K562 (cell line): ENCODE measurements around the gene UNC93B1. TPM values are rescaled to one million over a fixed set of nuclear protein-coding genes. Genes with fewer than 3 reads are reported as not detected.

Experiments used
- ATAC-seq: fragments of 200-7000 bp; cut with Tn5 transposase; 3 replicates; pipeline ENCODE4 v1.9.1; 2020; ENCODE audit warnings: moderate library complexity
- BruUV-seq: library from RNA; stranded (reverse); fragments of 400-500 nt; replicated peaks from 2 replicates; lab custom pipeline; 2021; lab: Mats Ljungman, UMichigan
- CTCF ChIA-PET: fragments of 300-600 bp; formaldehyde crosslinking; extraction: SDS; loops from one replicate; lab custom pipeline; 2021; ENCODE audit warnings: low intra/inter-chr PET ratio; lab: Yijun Ruan, JAX
- POLR2A ChIA-PET: fragments of 300-600, 350-650 bp; sonication (Branson Sonifier 250); formaldehyde crosslinking; extraction: SDS; loops from one replicate; lab custom pipeline; 2021; ENCODE audit warnings: antibody characterized with exemption, inconsistent platforms; lab: Yijun Ruan, JAX
- DNase-seq, 4 experiments: peaks; one replicate each; pipeline versions ENCODE4 v3.0.0 to v3.0.0-alpha.2; 2011 to 2018; ENCODE audit warnings: low spot score in 3 of 4, mixed read lengths in 3 of 4; ENCODE audit errors: extremely low read depth in 1 of 4
- FAIRE-seq: peaks from 2 replicates; lab custom pipeline; 2011; peaks lifted over from hg19 to GRCh38; lab: Jason Lieb, UNC
- H2AFZ ChIP-seq: 2 replicates; pipeline ENCODE4 v1.6.0; 2011; ENCODE audit warnings: low read depth, low read length, control low read depth, inconsistent platforms
- H3K27ac ChIP-seq: fragments of 200-600 bp; 3 replicates; pipeline ENCODE4 v1.8.0; 2011; ENCODE audit warnings: low read depth, mild to moderate bottlenecking, control low read depth, inconsistent platforms, low read length, moderate library complexity, mixed read lengths; ENCODE audit errors: extremely low read depth
- H3K27me3 ChIP-seq, 2 experiments: fragments of 300-600 bp in 1 of 2; 2 replicates in 1 of 2; 3 replicates in 1 of 2; pipeline versions ENCODE4 v1.6.0 to v1.8.0; 2011; ENCODE audit warnings: inconsistent platforms in 2 of 2, low read length in 2 of 2, mild to moderate bottlenecking in 1 of 2, mixed read lengths in 1 of 2, moderate library complexity in 1 of 2; ENCODE audit not compliant: control insufficient read depth in 2 of 2, insufficient read depth in 2 of 2
- H3K36me3 ChIP-seq: fragments of 300-600 bp; 3 replicates; pipeline ENCODE4 v1.8.0; 2011; ENCODE audit warnings: mild to moderate bottlenecking, low read length, inconsistent platforms; ENCODE audit not compliant: control insufficient read depth, insufficient read depth
- H3K4me1 ChIP-seq, 2 experiments: fragments of 200-600 bp in 1 of 2; replicated peaks in 1 of 2; 2 replicates in 1 of 2; 3 replicates in 1 of 2; pipeline versions ENCODE4 v1.5.1 to v1.8.0; 2011; ENCODE audit warnings: inconsistent platforms in 2 of 2, low read length in 2 of 2, mild to moderate bottlenecking in 1 of 2, mixed read lengths in 1 of 2, moderate library complexity in 1 of 2; ENCODE audit not compliant: control insufficient read depth in 2 of 2, insufficient read depth in 2 of 2
- H3K4me2 ChIP-seq: 2 replicates; pipeline ENCODE4 v1.6.1; 2011; ENCODE audit warnings: low read length, control low read depth, inconsistent platforms, mixed read lengths; ENCODE audit not compliant: insufficient read depth
- H3K4me3 ChIP-seq: fragments of 200-600 bp; sonication (generic), shearing (Covaris generic); 2 replicates; pipeline ENCODE4 v1.5.1; 2016; ENCODE audit warnings: control low read depth, inconsistent platforms
- H3K79me2 ChIP-seq: fragments of 200-600 bp; 3 replicates; pipeline ENCODE4 v1.8.0; 2011; ENCODE audit warnings: low read length, inconsistent platforms; ENCODE audit not compliant: control insufficient read depth, insufficient read depth
- H3K9ac ChIP-seq, 2 experiments: 2 replicates each; pipeline versions ENCODE4 v1.6.0 to v1.6.1; 2011; ENCODE audit warnings: low read depth in 2 of 2, low read length in 2 of 2, control low read depth in 1 of 2, inconsistent platforms in 1 of 2, mild to moderate bottlenecking in 1 of 2, mixed read lengths in 1 of 2; ENCODE audit not compliant: insufficient read depth in 1 of 2
- H3K9me1 ChIP-seq: one replicate; pipeline ENCODE4 v1.6.0; 2011; ENCODE audit warnings: inconsistent platforms, mild to moderate bottlenecking, low read length, moderate library complexity; ENCODE audit not compliant: control insufficient read depth, insufficient read depth
- H3K9me3 ChIP-seq: replicated peaks from 2 replicates; pipeline ENCODE4 v1.5.1; 2011; ENCODE audit warnings: low read depth, low read length, inconsistent platforms; ENCODE audit not compliant: control insufficient read depth, insufficient read depth
- H4K20me1 ChIP-seq: replicated peaks from 2 replicates; pipeline ENCODE4 v1.6.1; 2011; ENCODE audit warnings: low read length, inconsistent platforms, mixed read lengths; ENCODE audit not compliant: control insufficient read depth, insufficient read depth
- CBFA2T2 ChIP-seq: fragments of 450-650 bp; conservative IDR thresholded peaks from 2 replicates; pipeline ENCODE4 v1.6.1; 2017; ENCODE audit warnings: mild to moderate bottlenecking
- CEBPZ ChIP-seq: fragments of 150-350 bp; IDR thresholded peaks from 2 replicates; pipeline ENCODE4 v1.6.1; 2014; ENCODE audit warnings: low read depth, mild to moderate bottlenecking, low read length, borderline replicate concordance
- IFI16 ChIP-seq: fragments of 250-450 bp; sonication (Bioruptor Pico); IDR thresholded peaks from 2 replicates; pipeline ENCODE4 v2.1.2; 2022; ENCODE audit warnings: mild to moderate bottlenecking, inconsistent platforms
- KAT8 ChIP-seq: fragments of 450-650 bp; IDR thresholded peaks from 2 replicates; pipeline ENCODE4 v1.6.1; 2016; ENCODE audit warnings: low read depth, mild to moderate bottlenecking
- LCOR ChIP-seq: sonication (generic); formaldehyde crosslinking; IDR thresholded peaks from 2 replicates; pipeline ENCODE4 v1.8.0; 2022; ENCODE audit warnings: mild to moderate bottlenecking, missing genetic modification reagents
- NCOA2 ChIP-seq, 2 experiments: fragments of 450-650 bp; IDR thresholded peaks; 2 replicates each; pipeline ENCODE4 v1.6.1; 2018; ENCODE audit warnings: mild to moderate bottlenecking in 2 of 2, moderate library complexity in 1 of 2; ENCODE audit not compliant: partially characterized antibody in 2 of 2
- NR3C1 ChIP-seq: sonication (generic); formaldehyde crosslinking; IDR thresholded peaks from 2 replicates; pipeline ENCODE4 v1.8.1; 2022; ENCODE audit warnings: missing genetic modification reagents
- PCBP2 ChIP-seq: fragments of 200-400 bp; formaldehyde crosslinking; IDR thresholded peaks from 2 replicates; pipeline ENCODE4 v1.6.1; 2018; ENCODE audit warnings: low read length, low read depth, mild to moderate bottlenecking, moderate library complexity; ENCODE audit not compliant: poor library complexity, severe bottlenecking
- SETDB1 ChIP-seq: IDR thresholded peaks from one replicate; pipeline ENCODE4 v1.6.1; 2012; ENCODE audit warnings: low read length, control low read depth, inconsistent platforms
- SRSF9 ChIP-seq: fragments of 200-400 bp; formaldehyde crosslinking; IDR thresholded peaks from 2 replicates; pipeline ENCODE4 v1.6.1; 2017; ENCODE audit warnings: low read depth, low read length, borderline replicate concordance
- STAT5B ChIP-seq: fragments of 250-450 bp; sonication (Bioruptor Pico); IDR thresholded peaks from 2 replicates; pipeline ENCODE4 v1.8.0; 2021; ENCODE audit warnings: mild to moderate bottlenecking, inconsistent platforms
- TEAD2 ChIP-seq: fragments of 450-650 bp; IDR thresholded peaks from 2 replicates; pipeline ENCODE4 v1.6.1; 2016; ENCODE audit warnings: missing genetic modification characterization, control low read depth, missing compliant biosample characterization
- TGIF2 ChIP-seq: sonication (generic); formaldehyde crosslinking; IDR thresholded peaks from 2 replicates; pipeline ENCODE4 v1.8.1; 2022; ENCODE audit warnings: mild to moderate bottlenecking, missing genetic modification reagents, moderate library complexity
- USF1 ChIP-seq: sonication (generic); formaldehyde crosslinking; IDR thresholded peaks from 2 replicates; pipeline ENCODE4 v1.9.0; 2022; ENCODE audit warnings: mild to moderate bottlenecking, missing genetic modification reagents
- USF2 ChIP-seq: sonication (generic); formaldehyde crosslinking; IDR thresholded peaks from 2 replicates; pipeline ENCODE4 v1.5.0; 2020; ENCODE audit warnings: missing genetic modification reagents
- ZNF511 ChIP-seq: sonication (generic); formaldehyde crosslinking; IDR thresholded peaks from 2 replicates; pipeline ENCODE4 v1.8.0; 2022; ENCODE audit warnings: mild to moderate bottlenecking, missing genetic modification reagents
- ZNF586 ChIP-seq: fragments of 450-650 bp; formaldehyde crosslinking; conservative IDR thresholded peaks from 2 replicates; pipeline ENCODE4 v1.4.0; 2020; ENCODE audit warnings: mild to moderate bottlenecking, moderate library complexity
- ZNF785 ChIP-seq: fragments of 250-450 bp; sonication (Bioruptor Pico); IDR thresholded peaks from 2 replicates; pipeline ENCODE4 v1.4.0; 2020; ENCODE audit warnings: mild to moderate bottlenecking
- WGBS: fragments of 100-300 bp; shearing (Covaris generic); methylation state at CpG from one replicate; pipeline ENCODE4 v1.1.6; 2016; ENCODE audit warnings: low coverage, mixed read lengths; ENCODE audit not compliant: insufficient coverage; ENCODE audit errors: missing lambda C conversion rate; 5-methylcytosine and 5-hydroxymethylcytosine counted together
- in situ Hi-C: fragments of 300-500 bp; cut with MboI; formaldehyde crosslinking; loops from 4 replicates; pipeline ENCODE4 v1.15.0; 2018; ENCODE audit warnings: inconsistent platforms, mixed read lengths
- intact Hi-C: fragments of 100-400 bp; cut with micrococcal nuclease; formaldehyde crosslinking; loops from 2 replicates; pipeline ENCODE4 v1.14.2; 2022
- polyA plus RNA-seq, 8 experiments: library from polyadenylated mRNA; depleted of rRNA in 4 of 8; stranded (reverse) in 5 of 8; unstranded in 3 of 8; fragments of >200 nt; fragmentation: Nextera tagmentation in 2 of 8; fragmentation: Illumina TruSeq in 1 of 8; extraction: Ambion mirVana in 2 of 8; extraction: Trizol in 1 of 8; gene quantifications; 2 replicates each; pipeline versions ENCODE4 v1.2.1 to v1.2.3, GENCODE V29; 2011 to 2014; ENCODE audit warnings: inconsistent platforms in 1 of 8, missing spikeins in 1 of 8
- total RNA-seq, 7 experiments: library from RNA; depleted of rRNA in 6 of 7; stranded (reverse); fragments of >200 nt in 6 of 7; fragmentation: Illumina TruSeq in 2 of 7; extraction: Trizol in 2 of 7; gene quantifications; 2 replicates each; pipeline versions ENCODE4 v1.2.1 to v1.2.3, GENCODE V29; 2011 to 2021; ENCODE audit warnings: low replicate concordance in 1 of 7

UNC93B1 gene
- total and polyA plus RNA-seq, 9 of the 15 experiments (the other 6 are each of a cell fraction or from before 2014, with no cell fraction given), result 0.10 to 13.6 (median 6.5) TPM

- WGBS, result 19% methylated on average over 5 of the region's 5 CpGs
- H3K27me3 ChIP-seq, result no peaks in the 10 kb centered on the region
- peaks cover 4% of the 10 kb centered on the region; the same call in 1 of the 2 replicates for H4K20me1 ChIP-seq
- no peak overlapping the region for H3K4me2 ChIP-seq
- intact Hi-C loops (no loop called here), in situ Hi-C loops (no loop called here)
- peaks cover 6 to 49% of the 10 kb centered on the region in 2 experiments; a peak in 3 of 5 replicates for H3K4me1 ChIP-seq
- no peak for TF ChIP-seq USF1 (CRISPR knock-in tag)
- no peak for TF ChIP-seq SRSF9
- TF ChIP-seq ZNF586 (CRISPR knock-in tag), result no peak
- TF ChIP-seq ZNF511 (CRISPR knock-in tag), result no peak
- TF ChIP-seq ZNF785 (CRISPR knock-in tag), result no peak
- no peak for TF ChIP-seq TEAD2 (tag)
- TF ChIP-seq CBFA2T2, result no peak
- TF ChIP-seq STAT5B (CRISPR knock-in tag), result no peak
- TF ChIP-seq NR3C1, result no peak
- TF ChIP-seq KAT8, result no peak
- TF ChIP-seq LCOR (CRISPR knock-in tag), result no peak
- no peak for TF ChIP-seq SETDB1
- TF ChIP-seq NCOA2 (IDR thresholded peaks at IDR 0.05; ENCODE audit: partially characterized antibody in 2 of 2), result no peak
- TF ChIP-seq TGIF2 (CRISPR knock-in tag), result no peak
- no peak for TF ChIP-seq USF2 (CRISPR knock-in tag)
- TF ChIP-seq IFI16 (CRISPR knock-in tag), result no peak
- TF ChIP-seq PCBP2, result no peak
- no peak for TF ChIP-seq CEBPZ
- H3K4me3 ChIP-seq, result no peak overlapping the region
- no peak for DNase-seq
- ChIA-PET CTCF (interaction anchor here (0.6 kb wide), 1 partner anchor 1654 kb away, joined by 3 read pairs; no protein-coding TSS in a partner anchor), POLR2A (interaction anchor here (0.8 to 1.0 kb wide), 2 partner anchors 13 to 14 kb away, joined by 3 to 4 read pairs; partner anchors contain the start of gene ALDH3B1)
- FAIRE-seq, result no peak
- no peaks in the 10 kb centered on the region for H3K9me3 ChIP-seq
- ATAC-seq, result no peak
- H2AFZ ChIP-seq, result no peak overlapping the region
- H3K27ac ChIP-seq, result no peak overlapping the region
- H3K79me2 ChIP-seq, result no peaks in the 10 kb centered on the region
- no peaks in the 10 kb centered on the region for H3K36me3 ChIP-seq
- no TSS peak for BruUV-seq
- no peak overlapping the region for H3K9ac ChIP-seq
- no peaks in the 10 kb centered on the region for H3K9me1 ChIP-seq
These were observed 20.6 kb upstream of the UNC93B1 start for GRCh38 chr11:68024508-68024907.
